AG04450 (cell line): Measurements from ENCODE around the gene CNTNAP2. TPM values are rescaled to one million over a fixed set of nuclear protein-coding genes. Genes with fewer than 3 reads are reported as not detected.

Experiments
- CTCF ChIA-PET: fragments of 300-600, 350-600 bp; formaldehyde crosslinking; extraction: SDS; loops from one replicate; lab custom pipeline; 2022; ENCODE audit warnings: antibody characterized with exemption, inconsistent platforms; lab: Charles Lee
- POLR2A ChIA-PET: fragments of 350-600 bp; formaldehyde crosslinking; extraction: SDS; loops from one replicate; lab custom pipeline; 2021; ENCODE audit warnings: antibody characterized with exemption, inconsistent platforms; lab: Yijun Ruan, JAX
- DNase-seq: peaks from one replicate; pipeline ENCODE4 v3.0.0-alpha.2; 2011; ENCODE audit warnings: low read depth, low spot score
- H3K27ac ChIP-seq: one replicate; pipeline ENCODE4 v1.5.1; 2012; ENCODE audit warnings: low read depth, low read length, control low read depth
- H3K27me3 ChIP-seq: one replicate; pipeline ENCODE4 v1.6.0; 2012; ENCODE audit warnings: low read length; ENCODE audit not compliant: control insufficient read depth, insufficient read depth
- H3K4me3 ChIP-seq: 2 replicates; pipeline ENCODE4 v1.5.1; 2011; ENCODE audit warnings: mild to moderate bottlenecking, low read depth, low read length, control low read depth
- H3K9me3 ChIP-seq: 2 replicates; pipeline ENCODE4 v1.5.1; 2012; ENCODE audit warnings: low read length; ENCODE audit not compliant: control insufficient read depth, insufficient read depth
- polyA plus RNA-seq: library from polyadenylated mRNA; depleted of rRNA; stranded (reverse); fragments of >200 nt; gene quantifications from 2 replicates; pipeline ENCODE4 v1.2.3, GENCODE V29; 2011
- TF ChIP-seq, protein P1 (sequence below): IDR thresholded peaks from 2 replicates; pipeline ENCODE4 v1.5.1; 2011; ENCODE audit warnings: low read depth, low read length, control low read depth, inconsistent platforms

The CNTNAP2 gene
- polyA plus RNA-seq, 1 experiment = not detected

DNA sequence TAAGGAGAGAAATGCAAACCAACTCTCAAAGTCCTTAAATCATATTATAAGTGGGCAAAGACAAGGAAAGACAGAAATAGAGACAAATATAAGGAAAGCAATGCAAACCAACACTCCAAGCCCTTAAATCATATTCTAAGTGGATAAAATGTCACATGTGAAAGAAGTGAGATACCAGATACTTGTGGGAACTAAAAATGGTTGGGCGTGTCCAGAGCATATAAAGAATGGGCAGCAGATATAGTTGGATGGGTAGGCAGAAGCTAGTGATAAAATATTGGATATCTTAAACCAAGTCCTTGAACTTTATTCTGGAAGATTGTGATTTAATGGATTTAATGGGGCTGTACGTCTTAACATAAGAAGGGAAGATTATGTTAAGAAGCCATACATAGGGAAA is 1408.7 kb downstream of the CNTNAP2 start:
- H3K27me3 ChIP-seq = no peaks in the 10 kb centered on the region
- H3K27ac ChIP-seq = no peak overlapping the region
- POLR2A ChIA-PET = no interaction called here
- TF ChIP-seq, protein P1, sequence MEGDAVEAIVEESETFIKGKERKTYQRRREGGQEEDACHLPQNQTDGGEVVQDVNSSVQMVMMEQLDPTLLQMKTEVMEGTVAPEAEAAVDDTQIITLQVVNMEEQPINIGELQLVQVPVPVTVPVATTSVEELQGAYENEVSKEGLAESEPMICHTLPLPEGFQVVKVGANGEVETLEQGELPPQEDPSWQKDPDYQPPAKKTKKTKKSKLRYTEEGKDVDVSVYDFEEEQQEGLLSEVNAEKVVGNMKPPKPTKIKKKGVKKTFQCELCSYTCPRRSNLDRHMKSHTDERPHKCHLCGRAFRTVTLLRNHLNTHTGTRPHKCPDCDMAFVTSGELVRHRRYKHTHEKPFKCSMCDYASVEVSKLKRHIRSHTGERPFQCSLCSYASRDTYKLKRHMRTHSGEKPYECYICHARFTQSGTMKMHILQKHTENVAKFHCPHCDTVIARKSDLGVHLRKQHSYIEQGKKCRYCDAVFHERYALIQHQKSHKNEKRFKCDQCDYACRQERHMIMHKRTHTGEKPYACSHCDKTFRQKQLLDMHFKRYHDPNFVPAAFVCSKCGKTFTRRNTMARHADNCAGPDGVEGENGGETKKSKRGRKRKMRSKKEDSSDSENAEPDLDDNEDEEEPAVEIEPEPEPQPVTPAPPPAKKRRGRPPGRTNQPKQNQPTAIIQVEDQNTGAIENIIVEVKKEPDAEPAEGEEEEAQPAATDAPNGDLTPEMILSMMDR = no peak
- CTCF ChIA-PET = no interaction called here
- H3K4me3 ChIP-seq = no peak overlapping the region
- no peaks in the 10 kb centered on the region for H3K9me3 ChIP-seq
- DNase-seq = no peak

DNA sequence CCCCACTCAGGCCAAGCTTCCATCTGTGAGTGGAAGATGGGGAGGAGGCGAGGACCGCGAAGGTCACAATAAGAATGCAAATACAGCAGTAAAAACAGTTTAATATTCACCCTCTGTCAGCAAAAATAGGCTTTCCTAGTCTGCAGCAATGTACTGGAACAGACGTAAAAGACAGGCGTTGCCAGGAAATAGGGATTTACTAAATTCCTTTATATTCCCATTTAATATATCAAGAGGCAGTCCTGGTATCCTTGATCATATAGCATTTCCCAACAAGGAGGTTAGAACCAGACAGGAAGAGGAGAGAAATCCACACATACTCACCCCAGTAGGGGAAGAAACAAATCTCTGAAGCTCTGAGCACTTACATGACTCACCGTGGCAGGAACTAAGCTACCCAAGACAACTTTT is 1419.1 kb downstream of the CNTNAP2 start:
- TF ChIP-seq, protein P1 = no peak
- Histone ChIP-seq H3K4me3 (no peak overlapping the region), H3K9me3 (no peaks in the 10 kb centered on the region), H3K27ac (no peak overlapping the region), H3K27me3 (no peaks in the 10 kb centered on the region)
- ChIA-PET CTCF (interaction anchor here (1.4 kb wide), 1 partner anchor 104 kb away, joined by 6 read pairs; no protein-coding TSS in a partner anchor), POLR2A (no interaction called here)
- DNase-seq = peak; percentile 7

DNA sequence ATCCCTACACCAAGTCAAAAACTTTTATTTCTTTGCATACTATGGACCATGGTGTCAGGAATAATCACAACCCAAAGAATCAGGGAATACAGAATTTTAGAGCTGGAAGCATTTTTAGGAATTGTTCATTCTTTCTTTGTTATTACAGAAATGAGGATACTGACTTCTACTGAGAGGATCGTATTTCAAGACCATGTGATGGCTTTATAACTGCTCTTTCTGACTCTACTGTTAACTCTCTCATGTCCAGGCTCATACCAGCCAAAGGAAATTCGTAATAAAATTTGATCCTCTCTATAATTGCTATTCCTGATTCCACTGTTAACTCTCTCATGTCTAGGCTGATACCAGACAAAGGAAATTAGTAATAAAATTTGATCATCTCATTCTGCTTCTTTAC is 1423.1 kb downstream of the CNTNAP2 start:
- no peaks in the 10 kb centered on the region for H3K27me3 ChIP-seq
- no peaks in the 10 kb centered on the region for H3K9me3 ChIP-seq
- ChIA-PET POLR2A (no interaction called here), CTCF (no interaction called here)
- DNase-seq = no peak
- H3K27ac ChIP-seq = no peak overlapping the region
- no peak overlapping the region for H3K4me3 ChIP-seq
- TF ChIP-seq, protein P1 = no peak

DNA sequence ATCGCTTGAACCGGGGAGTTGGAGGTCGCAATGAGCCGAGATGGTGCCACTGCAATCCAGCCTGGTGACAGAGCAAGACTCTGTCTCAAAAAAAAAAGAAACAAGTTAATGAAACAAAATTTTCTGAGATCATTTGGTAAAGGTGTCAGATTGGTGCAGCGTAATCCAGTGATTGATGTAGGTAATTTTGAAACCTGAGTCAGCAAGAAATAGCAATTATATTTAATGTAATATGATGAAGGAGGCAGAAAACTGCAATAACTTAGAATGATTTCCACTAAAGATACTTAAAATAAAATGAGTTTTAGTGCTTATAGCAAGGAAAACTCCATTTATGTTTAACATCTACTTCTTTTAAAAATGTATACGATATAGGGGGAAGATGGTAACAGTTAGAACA is 1424.1 kb downstream of the CNTNAP2 start:
- TF ChIP-seq, protein P1 = no peak
- ChIA-PET CTCF (no interaction called here), POLR2A (no interaction called here)
- Histone ChIP-seq H3K27me3 (no peaks in the 10 kb centered on the region), H3K9me3 (no peaks in the 10 kb centered on the region), H3K4me3 (no peak overlapping the region), H3K27ac (no peak overlapping the region)
- no peak for DNase-seq

DNA sequence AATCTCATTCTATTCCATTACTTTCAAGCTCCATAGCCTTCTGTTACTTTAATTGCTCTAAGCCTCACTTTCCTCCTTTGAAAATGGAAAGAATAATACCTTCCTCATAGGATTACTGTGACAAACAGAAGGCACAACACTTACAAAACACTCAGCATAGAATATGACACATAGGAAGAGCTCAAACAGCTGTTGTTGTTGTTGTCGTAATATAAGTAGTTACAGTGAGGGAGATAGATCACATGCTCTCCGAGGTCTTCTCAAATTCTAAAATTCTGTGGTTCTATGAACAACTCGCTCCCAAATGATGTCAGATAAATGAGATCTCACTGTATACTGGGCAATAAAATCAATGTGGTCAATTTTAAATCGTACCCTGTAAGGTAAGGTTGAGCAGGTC is 1424.7 kb downstream of the CNTNAP2 start:
- DNase-seq = no peak
- Histone ChIP-seq H3K27me3 (no peaks in the 10 kb centered on the region), H3K9me3 (no peaks in the 10 kb centered on the region), H3K27ac (no peak overlapping the region), H3K4me3 (no peak overlapping the region)
- ChIA-PET CTCF (interaction anchor here (0.6 kb wide), 1 partner anchor 95 kb away, joined by 5 read pairs; no protein-coding TSS in a partner anchor), POLR2A (no interaction called here)
- TF ChIP-seq, protein P1 = no peak
